GM23338 (cell line): ENCODE measurements around the gene MED13. TPM values are rescaled to one million over a fixed set of nuclear protein-coding genes. Genes with fewer than 3 reads are reported as not detected.

Experiments
- ATAC-seq: fragments of 200-7000 bp; cut with Tn5 transposase; 3 replicates; pipeline ENCODE4 v1.9.1; 2020
- DNase-seq: peaks from one replicate; pipeline ENCODE4 v3.0.0-alpha.2; 2015; ENCODE audit warnings: low spot score
- H2AFZ ChIP-seq: fragments of 200-600 bp; sonication (generic); 2 replicates; pipeline ENCODE4 v1.8.0; 2016; ENCODE audit warnings: antibody characterized with exemption, mild to moderate bottlenecking, moderate library complexity
- H3F3A ChIP-seq: fragments of 200-600 bp; sonication (generic); replicated peaks from 2 replicates; pipeline ENCODE4 v1.8.0; 2017; ENCODE audit warnings: antibody characterized with exemption, mixed run types, low read depth
- H3K27ac ChIP-seq: fragments of 200-600 bp; sonication (generic); 2 replicates; pipeline ENCODE4 v1.6.1; 2016; ENCODE audit warnings: low read depth
- H3K27me3 ChIP-seq: fragments of 200-600 bp; sonication (generic); 2 replicates; pipeline ENCODE4 v1.8.0; 2016; ENCODE audit warnings: mild to moderate bottlenecking, mixed run types, moderate library complexity; ENCODE audit not compliant: insufficient read depth
- H3K36me3 ChIP-seq: fragments of 200-600 bp; sonication (generic); 2 replicates; pipeline ENCODE4 v1.8.0; 2016; ENCODE audit warnings: mild to moderate bottlenecking; ENCODE audit not compliant: insufficient read depth
- H3K4me1 ChIP-seq: fragments of 200-600 bp; sonication (generic); 2 replicates; pipeline ENCODE4 v1.8.0; 2016; ENCODE audit warnings: mild to moderate bottlenecking, moderate library complexity; ENCODE audit not compliant: insufficient read depth
- H3K4me2 ChIP-seq: fragments of 200-600 bp; sonication (generic); 2 replicates; pipeline ENCODE4 v1.7.1; 2017; ENCODE audit warnings: mixed run types
- H3K4me3 ChIP-seq: fragments of 200-600 bp; sonication (generic); 2 replicates; pipeline ENCODE4 v1.6.1; 2016; ENCODE audit warnings: mixed run types
- H3K79me2 ChIP-seq: fragments of 200-600 bp; sonication (generic); replicated peaks from 2 replicates; pipeline ENCODE4 v1.8.0; 2017; ENCODE audit warnings: mild to moderate bottlenecking; ENCODE audit not compliant: insufficient read depth
- H3K9me2 ChIP-seq: fragments of 200-600 bp; sonication (generic); 2 replicates; pipeline ENCODE4 v1.8.0; 2017; ENCODE audit not compliant: insufficient read depth
- H4K20me1 ChIP-seq: fragments of 200-600 bp; sonication (generic); replicated peaks from 2 replicates; pipeline ENCODE4 v1.8.0; 2017; ENCODE audit warnings: mild to moderate bottlenecking; ENCODE audit not compliant: insufficient read depth
- H3K27ac Mint-ChIP-seq: 2 replicates; pipeline ENCODE4 v1.8.0; 2020; ENCODE audit warnings: inconsistent platforms, mild to moderate bottlenecking, moderate library complexity, mixed read lengths
- H3K27me3 Mint-ChIP-seq: 3 replicates; pipeline ENCODE4 v1.8.0; 2022; ENCODE audit warnings: low read depth, mild to moderate bottlenecking, moderate library complexity, mixed read lengths, inconsistent platforms; ENCODE audit not compliant: insufficient read depth, poor library complexity
- H3K36me3 Mint-ChIP-seq: 3 replicates; pipeline ENCODE4 v1.8.0; 2021; ENCODE audit warnings: low read depth, mild to moderate bottlenecking, inconsistent platforms, moderate library complexity, mixed read lengths
- H3K4me1 Mint-ChIP-seq: 3 replicates; pipeline ENCODE4 v1.8.0; 2020; ENCODE audit warnings: mild to moderate bottlenecking, inconsistent platforms, mixed read lengths
- H3K4me3 Mint-ChIP-seq: 3 replicates; pipeline ENCODE4 v1.8.0; 2021; ENCODE audit warnings: moderate library complexity, mild to moderate bottlenecking, inconsistent platforms, mixed read lengths
- H3K9me3 Mint-ChIP-seq: 3 replicates; pipeline ENCODE4 v1.8.0; 2020; ENCODE audit warnings: moderate library complexity, mild to moderate bottlenecking, inconsistent platforms, mixed read lengths
- CREB1 ChIP-seq: fragments of 250-450 bp; sonication (Bioruptor Pico); IDR thresholded peaks from 2 replicates; pipeline ENCODE4 v1.5.0; 2020; ENCODE audit warnings: low read depth, mild to moderate bottlenecking, moderate library complexity
- CTCF ChIP-seq, 2 experiments: fragments of 200-600 bp in 1 of 2; sonication (generic) in 1 of 2; conservative IDR thresholded peaks; 2 replicates each; pipeline versions ENCODE4 v1.5.1 to v1.6.1; 2016 to 2017; ENCODE audit warnings: antibody characterized with exemption in 2 of 2, low read depth in 2 of 2, mild to moderate bottlenecking in 2 of 2, moderate library complexity in 1 of 2
- ETS1 ChIP-seq: IDR thresholded peaks from 2 replicates; pipeline ENCODE4 v1.6.1; 2016; ENCODE audit warnings: antibody characterized with exemption
- EZH2 ChIP-seq: fragments of 200-600 bp; sonication (generic); IDR thresholded peaks from one replicate; pipeline ENCODE4 v1.8.0; 2017; ENCODE audit warnings: antibody characterized with exemption, mild to moderate bottlenecking, low read depth; ENCODE audit not compliant: unreplicated experiment
- EZH2phosphoT487 ChIP-seq: fragments of 200-600 bp; sonication (generic); IDR thresholded peaks from one replicate; pipeline ENCODE4 v1.8.1; 2018; ENCODE audit warnings: antibody characterized with exemption; ENCODE audit not compliant: unreplicated experiment
- POLR2AphosphoS5 ChIP-seq: IDR thresholded peaks from 2 replicates; pipeline ENCODE4 v1.6.1; 2016; ENCODE audit warnings: antibody characterized with exemption, low read depth
- ZNF114 ChIP-seq: fragments of 250-450 bp; sonication (Bioruptor Pico); IDR thresholded peaks from 2 replicates; pipeline ENCODE4 v1.5.0; 2020; ENCODE audit warnings: mild to moderate bottlenecking, moderate library complexity
- ZNF331 ChIP-seq: fragments of 250-450 bp; sonication (Bioruptor Pico); IDR thresholded peaks from 2 replicates; pipeline ENCODE4 v1.5.0; 2020; ENCODE audit warnings: low read depth, mild to moderate bottlenecking, moderate library complexity
- ZNF462 ChIP-seq: fragments of 250-450 bp; sonication (Bioruptor Pico); IDR thresholded peaks from 2 replicates; pipeline ENCODE4 v1.5.0; 2020; ENCODE audit warnings: mild to moderate bottlenecking, moderate library complexity
- polyA plus RNA-seq: library from polyadenylated mRNA; unstranded; fragments of >200 nt; fragmentation: Nextera tagmentation; extraction: Ambion mirVana; gene quantifications from 2 replicates; pipeline ENCODE4 v1.2.1, GENCODE V29; 2016
- total RNA-seq: library from RNA; depleted of rRNA; stranded (reverse); fragments of >200 nt; shearing (Covaris generic); gene quantifications from 2 replicates; pipeline ENCODE4 v1.2.3, GENCODE V29; 2014

The MED13 gene
- total and polyA plus RNA-seq, 2 experiments from 2014 or later, result 13.0 to 45.8 TPM

GRCh38 chr17:62065611-62066468 lies 762 bp upstream of the MED13 start:
- H3K79me2 ChIP-seq, result peaks cover 42% of the 10 kb centered on the region
- peak overlapping the region; percentile 87 for H3K4me3 ChIP-seq
- H3K36me3 ChIP-seq, result peaks cover 8% of the 10 kb centered on the region; the same call in 1 of the 2 replicates
- DNase-seq, result peak; percentile 99
- TF ChIP-seq CTCF (conservative IDR thresholded peaks at IDR 0.05; ENCODE audit: low read depth in 2 of 2) (peak; percentile 79 to 80), EZH2 (no peak), CREB1 (CRISPR knock-in tag) (no peak; the same call in 1 of the 2 replicates), POLR2AphosphoS5 (peak; percentile 73)
- Mint-ChIP-seq H3K27ac (peak overlapping the region; percentile 99), H3K27me3 (peaks cover 2% of the 10 kb centered on the region), H3K4me1 (peaks cover 30% of the 10 kb centered on the region), H3K9me3 (no peaks in the 10 kb centered on the region), H3K4me3 (peak overlapping the region; percentile 95), H3K36me3 (peaks cover 20% of the 10 kb centered on the region)
- H3K27ac ChIP-seq, result peak overlapping the region; percentile 99
- no peaks in the 10 kb centered on the region for H3K27me3 ChIP-seq
- H3K4me2 ChIP-seq, result peak overlapping the region; percentile 80
- H2AFZ ChIP-seq, result peak overlapping the region; percentile 57; the same call in 1 of the 2 replicates
- no peaks in the 10 kb centered on the region for H3F3A ChIP-seq
- H3K9me2 ChIP-seq, result no peaks in the 10 kb centered on the region
- peaks cover 23% of the 10 kb centered on the region for H4K20me1 ChIP-seq
- ATAC-seq, result peak; percentile 95
- peaks cover 29% of the 10 kb centered on the region for H3K4me1 ChIP-seq

GRCh38 chr17:62064029-62064790 lies 868 bp downstream of the MED13 start:
- no peaks in the 10 kb centered on the region for H3F3A ChIP-seq
- peaks cover 12% of the 10 kb centered on the region; the same call in 1 of the 2 replicates for H3K36me3 ChIP-seq
- Mint-ChIP-seq H3K4me1 (peaks cover 40% of the 10 kb centered on the region), H3K27me3 (peaks cover 2% of the 10 kb centered on the region), H3K9me3 (no peaks in the 10 kb centered on the region), H3K4me3 (peak overlapping the region; percentile 96), H3K36me3 (peaks cover 29% of the 10 kb centered on the region), H3K27ac (peak overlapping the region; percentile 86)
- peaks cover 31% of the 10 kb centered on the region for H3K4me1 ChIP-seq
- H3K4me2 ChIP-seq, result peak overlapping the region; percentile 99
- no peak for DNase-seq
- H3K4me3 ChIP-seq, result peak overlapping the region; percentile 93
- ATAC-seq, result no peak
- peaks cover 27% of the 10 kb centered on the region for H4K20me1 ChIP-seq
- no peaks in the 10 kb centered on the region for H3K27me3 ChIP-seq
- H3K9me2 ChIP-seq, result no peaks in the 10 kb centered on the region
- no peak overlapping the region for H2AFZ ChIP-seq
- H3K79me2 ChIP-seq, result peaks cover 58% of the 10 kb centered on the region
- peak overlapping the region; percentile 68; the same call in 1 of the 2 replicates for H3K27ac ChIP-seq
- no peak for TF ChIP-seq ZNF331
- no peak for TF ChIP-seq CREB1 (CRISPR knock-in tag)
- no peak for TF ChIP-seq POLR2AphosphoS5
- no peak for TF ChIP-seq ETS1
- no peak for TF ChIP-seq ZNF114 (CRISPR knock-in tag)
- TF ChIP-seq EZH2phosphoT487, result no peak
- TF ChIP-seq ZNF462 (CRISPR knock-in tag), result no peak
- no peak for TF ChIP-seq EZH2
